Muscle layer of colon (tissue), 2 donors: ENCODE results near the gene FRMD4A.

ENCODE experiments used
- H3K27ac ChIP-seq: one replicate; pipeline ENCODE4 v1.7.0; 2013; ENCODE audit warnings: low read depth, mild to moderate bottlenecking, low read length, moderate library complexity
- H3K27me3 ChIP-seq, 2 donors: one replicate each; pipeline ENCODE4 v1.7.0; 2013; ENCODE audit warnings: low read length in 2 of 2, mild to moderate bottlenecking in 2 of 2; ENCODE audit not compliant: insufficient read depth in 2 of 2, control insufficient read depth in 1 of 2
- H3K36me3 ChIP-seq: one replicate; pipeline ENCODE4 v1.7.0; 2013; ENCODE audit warnings: mild to moderate bottlenecking, low read length; ENCODE audit not compliant: insufficient read depth
- H3K4me1 ChIP-seq: one replicate; pipeline ENCODE4 v1.7.0; 2013; ENCODE audit warnings: mild to moderate bottlenecking, low read length; ENCODE audit not compliant: insufficient read depth
- H3K4me3 ChIP-seq, 2 donors: one replicate each; pipeline ENCODE4 v1.7.0; 2013; ENCODE audit warnings: low read length in 2 of 2, low read depth in 1 of 2, mild to moderate bottlenecking in 1 of 2, moderate library complexity in 1 of 2
- H3K9ac ChIP-seq: one replicate; pipeline ENCODE4 v1.7.0; 2013; ENCODE audit warnings: low read length
- H3K9me3 ChIP-seq: one replicate; pipeline ENCODE4 v1.7.0; 2013; ENCODE audit warnings: mild to moderate bottlenecking, low read length
- donor health status: abdominal sarcoma.
- donor health status: Adenocarcinoma of cecum.

The FRMD4A gene

DNA sequence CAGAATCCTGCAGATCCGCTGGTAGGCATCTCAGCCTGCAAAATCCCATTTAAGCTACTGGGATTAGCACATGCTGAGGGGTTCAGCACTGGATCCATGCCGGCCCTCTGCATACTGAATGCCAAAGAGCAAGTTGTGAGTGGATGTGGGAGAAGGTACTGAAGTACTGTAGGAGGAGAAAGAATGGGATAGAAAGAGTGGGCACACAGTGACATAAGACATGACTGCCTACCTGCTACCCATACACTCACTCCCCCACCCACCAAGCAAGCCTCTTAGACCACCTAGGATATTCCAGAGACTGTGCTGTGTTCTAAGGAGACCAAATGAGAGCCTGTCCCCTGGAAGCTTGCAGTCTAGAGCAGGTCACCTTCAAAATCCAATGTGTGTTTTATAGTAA is 215.9 kb downstream of the FRMD4A start:
- Histone ChIP-seq H3K27me3 (no peaks in the 10 kb centered on the region), H3K4me1 (no peaks in the 10 kb centered on the region), H3K27ac (no peak overlapping the region), H3K36me3 (no peaks in the 10 kb centered on the region), H3K9ac (no peak overlapping the region), H3K4me3 (no peak overlapping the region), H3K9me3 (no peaks in the 10 kb centered on the region)

DNA sequence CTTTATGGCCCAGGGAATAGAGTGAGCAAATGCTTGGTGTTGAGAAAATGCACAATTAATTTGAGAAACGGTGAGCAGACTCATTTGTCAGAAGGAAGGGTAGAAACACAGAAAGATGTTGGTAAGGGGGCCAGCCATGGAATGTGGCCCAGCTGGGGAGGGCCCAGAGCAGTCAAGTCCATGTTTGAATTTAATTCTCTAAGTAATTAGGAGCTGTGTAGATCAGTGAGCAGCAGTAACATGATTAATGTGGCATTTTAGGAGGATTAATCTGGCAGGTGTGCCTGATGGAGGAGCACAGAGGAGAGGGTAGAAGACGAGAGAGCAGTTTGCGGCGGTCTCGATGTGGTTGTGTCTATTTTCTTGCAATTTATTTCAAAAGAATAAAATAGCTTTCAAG is 218.7 kb downstream of the FRMD4A start:
- no peak overlapping the region for H3K27ac ChIP-seq
- H3K9me3 ChIP-seq, result no peaks in the 10 kb centered on the region
- H3K4me3 ChIP-seq, result no peak overlapping the region
- no peaks in the 10 kb centered on the region for H3K36me3 ChIP-seq
- H3K27me3 ChIP-seq, result no peaks in the 10 kb centered on the region
- no peaks in the 10 kb centered on the region for H3K4me1 ChIP-seq
- H3K9ac ChIP-seq, result no peak overlapping the region

DNA sequence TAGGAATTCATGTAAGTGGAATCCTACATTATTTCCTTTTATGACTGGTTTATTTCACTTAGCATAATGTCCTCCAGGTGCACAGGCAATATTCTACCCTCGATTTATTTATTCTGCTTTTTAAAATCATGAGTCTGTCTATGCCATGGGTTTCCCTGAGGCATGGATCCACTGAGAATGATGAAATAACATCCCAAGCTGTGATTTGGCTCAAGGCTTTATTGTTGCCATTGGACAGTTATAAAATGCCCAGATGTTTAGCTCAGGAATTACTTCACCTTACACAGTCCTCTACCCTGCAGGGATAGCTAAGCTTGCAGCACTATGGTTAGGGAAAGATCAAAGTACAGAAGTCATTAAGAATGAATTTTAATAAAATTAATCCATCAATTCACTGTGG is 219.5 kb downstream of the FRMD4A start:
- no peak overlapping the region for H3K9ac ChIP-seq
- no peaks in the 10 kb centered on the region for H3K9me3 ChIP-seq
- no peaks in the 10 kb centered on the region for H3K36me3 ChIP-seq
- no peak overlapping the region for H3K4me3 ChIP-seq
- H3K27ac ChIP-seq, result no peak overlapping the region
- H3K27me3 ChIP-seq, result no peaks in the 10 kb centered on the region
- H3K4me1 ChIP-seq, result no peaks in the 10 kb centered on the region

GRCh38 chr10:14106828-14107227 is 223.9 kb downstream of the FRMD4A start:
- Histone ChIP-seq H3K4me1 (no peaks in the 10 kb centered on the region), H3K36me3 (no peaks in the 10 kb centered on the region), H3K27me3 (no peaks in the 10 kb centered on the region), H3K9ac (no peak overlapping the region), H3K27ac (no peak overlapping the region), H3K9me3 (no peaks in the 10 kb centered on the region), H3K4me3 (no peak overlapping the region)

- H3K27ac ChIP-seq, result no peak overlapping the region
- no peaks in the 10 kb centered on the region for H3K4me1 ChIP-seq
- no peaks in the 10 kb centered on the region for H3K27me3 ChIP-seq
- no peak overlapping the region for H3K9ac ChIP-seq
- no peak overlapping the region for H3K4me3 ChIP-seq
- no peaks in the 10 kb centered on the region for H3K36me3 ChIP-seq
- H3K9me3 ChIP-seq, result no peaks in the 10 kb centered on the region
Observed at GRCh38 chr10:14102056-14102455, 228.7 kb downstream of the FRMD4A start.

DNA sequence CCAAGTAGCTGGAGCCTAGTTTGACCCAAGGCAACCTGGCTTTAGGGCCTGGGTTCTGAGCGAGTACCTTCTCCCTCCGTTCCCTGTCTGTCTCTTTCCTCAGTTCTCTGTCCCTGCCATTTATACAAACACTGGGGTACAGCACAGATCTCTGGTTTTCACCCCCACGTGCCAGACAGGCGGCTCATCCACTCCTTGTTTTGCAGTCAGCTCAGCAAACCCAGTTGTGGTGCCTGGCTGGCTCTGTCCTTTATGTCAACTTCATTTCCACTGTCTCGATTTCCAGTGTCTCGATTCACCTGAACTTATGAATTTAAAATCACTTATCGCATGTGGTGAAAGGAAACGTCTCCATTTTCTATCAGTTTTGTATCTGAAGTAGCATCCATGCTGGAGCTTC is 230.8 kb downstream of the FRMD4A start:
- no peak overlapping the region for H3K27ac ChIP-seq
- H3K27me3 ChIP-seq, result no peaks in the 10 kb centered on the region
- no peaks in the 10 kb centered on the region for H3K9me3 ChIP-seq
- H3K4me1 ChIP-seq, result no peaks in the 10 kb centered on the region
- no peak overlapping the region for H3K4me3 ChIP-seq
- H3K9ac ChIP-seq, result no peak overlapping the region
- no peaks in the 10 kb centered on the region for H3K36me3 ChIP-seq

- H3K9ac ChIP-seq, result no peak overlapping the region
- no peaks in the 10 kb centered on the region for H3K27me3 ChIP-seq
- H3K4me1 ChIP-seq, result no peaks in the 10 kb centered on the region
- H3K36me3 ChIP-seq, result no peaks in the 10 kb centered on the region
- no peaks in the 10 kb centered on the region for H3K9me3 ChIP-seq
- no peak overlapping the region for H3K4me3 ChIP-seq
- H3K27ac ChIP-seq, result no peak overlapping the region
Observed at GRCh38 chr10:14093730-14094484, 236.8 kb downstream of the FRMD4A start.

- no peaks in the 10 kb centered on the region for H3K27me3 ChIP-seq
- no peak overlapping the region for H3K9ac ChIP-seq
- no peak overlapping the region for H3K27ac ChIP-seq
- no peaks in the 10 kb centered on the region for H3K36me3 ChIP-seq
- no peaks in the 10 kb centered on the region for H3K9me3 ChIP-seq
- H3K4me1 ChIP-seq, result no peaks in the 10 kb centered on the region
- no peak overlapping the region for H3K4me3 ChIP-seq
Observed at GRCh38 chr10:14092799-14093198, 237.9 kb downstream of the FRMD4A start.

DNA sequence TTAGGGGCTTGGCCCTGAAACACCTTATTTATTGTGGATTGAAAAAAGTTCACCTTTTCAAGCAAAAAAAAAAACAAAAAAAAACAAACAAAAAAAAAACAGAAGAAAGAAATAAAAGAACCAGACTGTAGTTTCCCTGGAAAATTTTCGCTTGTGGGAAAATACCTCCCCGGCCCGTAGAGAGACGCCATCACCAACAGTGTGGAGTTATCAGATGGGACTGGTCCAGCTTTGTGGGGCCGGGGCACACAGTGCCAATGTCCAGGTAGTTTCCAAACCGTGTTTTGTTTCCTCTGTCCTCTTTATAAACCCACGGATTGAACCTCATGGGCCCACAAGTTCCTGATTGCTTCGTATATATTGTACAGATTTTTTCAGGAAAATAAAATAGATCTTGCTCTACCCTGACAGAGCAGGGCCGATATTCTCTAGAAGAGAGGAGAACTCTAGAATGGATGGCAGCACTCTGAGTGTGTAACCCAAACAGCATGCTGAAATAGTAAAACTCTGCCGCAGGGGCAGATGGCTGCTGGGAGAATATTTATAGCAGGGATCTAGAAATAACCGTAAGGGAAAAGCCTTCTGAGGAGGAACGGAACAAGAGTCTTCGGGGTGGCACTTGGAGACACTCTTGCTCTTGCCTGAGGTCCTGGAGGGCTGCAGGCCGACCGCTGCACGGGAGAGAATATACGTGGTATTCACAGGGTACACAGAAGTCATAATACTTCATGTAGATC is 241.0 kb downstream of the FRMD4A start:
- Histone ChIP-seq H3K27ac (no peak overlapping the region), H3K4me1 (no peaks in the 10 kb centered on the region), H3K27me3 (no peaks in the 10 kb centered on the region), H3K9me3 (no peaks in the 10 kb centered on the region), H3K4me3 (no peak overlapping the region), H3K9ac (no peak overlapping the region), H3K36me3 (no peaks in the 10 kb centered on the region)

DNA sequence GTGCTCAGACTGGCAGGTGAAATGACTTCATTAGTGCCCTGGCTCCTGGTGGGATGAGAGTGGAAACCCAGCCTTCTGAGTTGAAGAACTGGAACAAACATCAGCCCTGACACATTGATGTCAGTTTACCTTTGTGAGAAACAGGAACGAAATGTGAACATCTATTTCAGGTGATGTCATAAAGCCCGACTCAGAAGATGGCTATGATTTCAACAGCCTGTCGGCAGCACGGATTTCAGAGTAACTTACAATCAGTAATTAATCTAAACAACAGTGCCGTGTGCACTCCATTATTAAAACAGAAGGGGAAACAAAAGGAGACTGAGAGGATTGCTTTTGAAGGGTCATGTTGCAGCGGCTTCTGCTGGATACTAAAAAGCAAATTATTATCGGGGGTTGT is 243.2 kb downstream of the FRMD4A start:
- Histone ChIP-seq H3K27ac (no peak overlapping the region), H3K27me3 (no peaks in the 10 kb centered on the region), H3K9me3 (no peaks in the 10 kb centered on the region), H3K4me1 (no peaks in the 10 kb centered on the region), H3K9ac (no peak overlapping the region), H3K4me3 (no peak overlapping the region), H3K36me3 (no peaks in the 10 kb centered on the region)

DNA sequence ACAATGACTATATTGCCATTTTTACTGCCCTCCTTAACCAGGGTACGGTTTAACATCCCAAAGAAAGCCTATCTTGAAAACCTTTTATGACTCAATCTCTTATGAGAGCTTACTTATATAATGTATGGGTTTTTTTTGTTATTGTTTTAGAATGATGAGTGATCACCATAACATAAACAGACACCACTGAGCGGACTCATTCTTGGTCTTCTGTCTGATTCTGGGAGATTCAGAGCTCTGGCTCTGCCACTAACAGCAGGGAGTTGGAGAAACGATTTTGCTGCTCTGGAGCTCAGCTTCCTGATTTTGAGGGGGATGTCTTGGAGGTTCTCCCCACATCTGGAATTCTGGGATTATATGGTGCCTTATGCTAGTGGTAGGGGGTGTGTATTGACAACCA is 244.1 kb downstream of the FRMD4A start:
- no peak overlapping the region for H3K27ac ChIP-seq
- no peak overlapping the region for H3K4me3 ChIP-seq
- H3K36me3 ChIP-seq, result no peaks in the 10 kb centered on the region
- H3K27me3 ChIP-seq, result no peaks in the 10 kb centered on the region
- no peaks in the 10 kb centered on the region for H3K9me3 ChIP-seq
- no peak overlapping the region for H3K9ac ChIP-seq
- H3K4me1 ChIP-seq, result no peaks in the 10 kb centered on the region

DNA sequence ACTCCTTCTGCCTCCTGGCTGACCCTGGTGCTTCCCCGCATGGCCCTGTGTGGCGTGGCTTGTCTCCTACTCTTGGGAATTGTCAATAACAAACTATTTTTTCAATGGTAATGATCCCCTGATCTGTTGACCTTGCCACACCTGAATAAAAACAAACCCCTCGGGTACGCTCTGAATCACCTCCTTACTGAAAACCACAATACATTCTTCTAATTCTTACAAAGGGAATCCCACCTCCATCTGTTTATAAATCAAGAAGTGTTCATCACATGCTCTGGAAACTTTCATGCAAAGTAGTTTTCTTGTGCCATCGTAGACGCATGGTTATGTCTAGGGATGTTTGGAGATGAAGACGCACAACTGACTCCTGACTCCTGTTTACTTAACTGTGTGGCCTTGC is 245.8 kb downstream of the FRMD4A start:
- Histone ChIP-seq H3K36me3 (no peaks in the 10 kb centered on the region), H3K27me3 (no peaks in the 10 kb centered on the region), H3K27ac (no peak overlapping the region), H3K9me3 (no peaks in the 10 kb centered on the region), H3K4me1 (no peaks in the 10 kb centered on the region), H3K9ac (no peak overlapping the region), H3K4me3 (no peak overlapping the region)
